H1 (cell line): Measurements from ENCODE around the gene FAM53A.

Experiments
- CHD2 ChIP-seq: IDR thresholded peaks from 2 replicates; pipeline ENCODE4 v1.6.1; 2012; ENCODE audit warnings: low read length, improper control_type of control experiment
- CREB1 ChIP-seq: IDR thresholded peaks from 2 replicates; pipeline ENCODE4 v1.6.1; 2012; ENCODE audit warnings: inconsistent platforms
- CTCF ChIP-seq, 3 experiments: IDR thresholded peaks; 1 replicate in 2 of 3; 2 replicates in 1 of 3; pipeline versions ENCODE4 v1.5.1 to v1.6.1; 2011; ENCODE audit warnings: low read length in 3 of 3, mild to moderate bottlenecking in 3 of 3, inconsistent platforms in 2 of 3, low read depth in 1 of 3, moderate library complexity in 1 of 3; ENCODE audit not compliant: insufficient read depth in 1 of 3; ENCODE audit errors: control extremely low read depth in 1 of 3
- MAX ChIP-seq: IDR thresholded peaks from 2 replicates; pipeline ENCODE4 v1.6.1; 2012; ENCODE audit warnings: inconsistent platforms
- POLR2A ChIP-seq, 2 experiments: IDR thresholded peaks; 1 replicate in 1 of 2; 2 replicates in 1 of 2; pipeline ENCODE4 v1.6.1; 2011; ENCODE audit warnings: low read depth in 2 of 2, low read length in 2 of 2, mild to moderate bottlenecking in 2 of 2; ENCODE audit errors: control extremely low read depth in 1 of 2
- POU5F1 ChIP-seq: IDR thresholded peaks from 2 replicates; pipeline ENCODE4 v1.6.1; 2011; ENCODE audit warnings: low read depth, mild to moderate bottlenecking, low read length, moderate library complexity
- RBBP5 ChIP-seq: IDR thresholded peaks from 2 replicates; pipeline ENCODE4 v1.7.1; 2012; ENCODE audit warnings: low read depth, mild to moderate bottlenecking, inconsistent platforms, low read length, moderate library complexity, borderline replicate concordance
- SIN3A ChIP-seq, 2 experiments: IDR thresholded peaks in 1 of 2; conservative IDR thresholded peaks in 1 of 2; 2 replicates each; pipeline ENCODE4 v1.6.1; 2011 to 2012; ENCODE audit warnings: low read length in 2 of 2, improper control_type of control experiment in 1 of 2, low read depth in 1 of 2, mild to moderate bottlenecking in 1 of 2
- SP1 ChIP-seq: IDR thresholded peaks from 2 replicates; pipeline ENCODE4 v1.6.1; 2011; ENCODE audit warnings: low read depth, low read length
- TAF1 ChIP-seq: IDR thresholded peaks from 2 replicates; pipeline ENCODE4 v1.6.1; 2011; ENCODE audit warnings: mild to moderate bottlenecking, low read depth, low read length
- USF2 ChIP-seq: IDR thresholded peaks from 2 replicates; pipeline ENCODE4 v1.6.1; 2011; ENCODE audit warnings: low read length, improper control_type of control experiment

GRCh38 chr4:1621526-1621925 is 62.6 kb downstream of the FAM53A start:
- TF ChIP-seq RBBP5 (no peak), CTCF (IDR thresholded peaks at IDR 0.05; ENCODE audit: control extremely low read depth in 1 of 3, insufficient read depth in 1 of 3, low read depth in 1 of 3, low read length in 3 of 3) (no peak), CHD2 (no peak), TAF1 (no peak), CREB1 (no peak), MAX (no peak), SIN3A (conservative IDR thresholded peaks at IDR 0.05 in 1 of 2, IDR thresholded peaks at IDR 0.05 in 1 of 2; ENCODE audit: low read depth in 1 of 2, low read length in 2 of 2) (no peak), POLR2A (IDR thresholded peaks at IDR 0.05; ENCODE audit: control extremely low read depth in 1 of 2, low read depth in 2 of 2, low read length in 2 of 2) (no peak), POU5F1 (no peak), USF2 (no peak), SP1 (no peak)
